ENCODE data around the gene SYDE2. TPM values are rescaled to one million over a fixed set of nuclear protein-coding genes. Genes with fewer than 3 reads are reported as not detected.

The SYDE2 gene
- total and polyA plus RNA-seq, 9 of the 15 experiments (the other 6 are each of a cell fraction or from before 2014, with no cell fraction given), result 0.39 to 8.7 (median 4.5) TPM

- TF ChIP-seq CBX8 (IDR thresholded peaks at IDR 0.05; ENCODE audit: borderline replicate concordance, extremely low read depth, low read depth, low read length, poor library complexity, severe bottlenecking) (no peak), ILK (tag; IDR thresholded peaks at IDR 0.05; ENCODE audit: borderline replicate concordance, low read depth) (no peak), CBX1 (IDR thresholded peaks at IDR 0.05; ENCODE audit: low read depth) (0 out of 2 replicates have a peak, but pooled peaks have one; percentile 4), ZNF133 (CRISPR knock-in tag; IDR thresholded peaks at IDR 0.05) (no peak), FOS (IDR thresholded peaks at IDR 0.05; ENCODE audit: extremely low read depth, insufficient read length) (no peak), NRF1 (conservative IDR thresholded peaks at IDR 0.05 in 1 of 2, IDR thresholded peaks at IDR 0.05 in 1 of 2) (peak; percentile 93), WHSC1 (IDR thresholded peaks at IDR 0.05; ENCODE audit: low read length) (no peak), ZNF695 (CRISPR knock-in tag; IDR thresholded peaks at IDR 0.05) (no peak), E2F5 (CRISPR knock-in tag; IDR thresholded peaks at IDR 0.05) (no peak; the same call in 1 of the 2 replicates), THRB (CRISPR knock-in tag; conservative IDR thresholded peaks at IDR 0.05) (no peak), NFXL1 (CRISPR knock-in tag; IDR thresholded peaks at IDR 0.05) (no peak), RERE (CRISPR knock-in tag; IDR thresholded peaks at IDR 0.05; ENCODE audit: borderline replicate concordance) (no peak)
- TF ChIP-seq, protein P1, sequence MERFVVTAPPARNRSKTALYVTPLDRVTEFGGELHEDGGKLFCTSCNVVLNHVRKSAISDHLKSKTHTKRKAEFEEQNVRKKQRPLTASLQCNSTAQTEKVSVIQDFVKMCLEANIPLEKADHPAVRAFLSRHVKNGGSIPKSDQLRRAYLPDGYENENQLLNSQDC (CRISPR knock-in tag; IDR thresholded peaks at IDR 0.05), result no peak; the same call in 1 of the 2 replicates
- TF ChIP-seq, protein P2, sequence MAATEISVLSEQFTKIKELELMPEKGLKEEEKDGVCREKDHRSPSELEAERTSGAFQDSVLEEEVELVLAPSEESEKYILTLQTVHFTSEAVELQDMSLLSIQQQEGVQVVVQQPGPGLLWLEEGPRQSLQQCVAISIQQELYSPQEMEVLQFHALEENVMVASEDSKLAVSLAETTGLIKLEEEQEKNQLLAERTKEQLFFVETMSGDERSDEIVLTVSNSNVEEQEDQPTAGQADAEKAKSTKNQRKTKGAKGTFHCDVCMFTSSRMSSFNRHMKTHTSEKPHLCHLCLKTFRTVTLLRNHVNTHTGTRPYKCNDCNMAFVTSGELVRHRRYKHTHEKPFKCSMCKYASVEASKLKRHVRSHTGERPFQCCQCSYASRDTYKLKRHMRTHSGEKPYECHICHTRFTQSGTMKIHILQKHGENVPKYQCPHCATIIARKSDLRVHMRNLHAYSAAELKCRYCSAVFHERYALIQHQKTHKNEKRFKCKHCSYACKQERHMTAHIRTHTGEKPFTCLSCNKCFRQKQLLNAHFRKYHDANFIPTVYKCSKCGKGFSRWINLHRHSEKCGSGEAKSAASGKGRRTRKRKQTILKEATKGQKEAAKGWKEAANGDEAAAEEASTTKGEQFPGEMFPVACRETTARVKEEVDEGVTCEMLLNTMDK (IDR thresholded peaks at IDR 0.05; ENCODE audit: borderline replicate concordance, insufficient read depth, low read depth, low read length, poor library complexity, severe bottlenecking), result no peak
- TF ChIP-seq, protein P3, sequence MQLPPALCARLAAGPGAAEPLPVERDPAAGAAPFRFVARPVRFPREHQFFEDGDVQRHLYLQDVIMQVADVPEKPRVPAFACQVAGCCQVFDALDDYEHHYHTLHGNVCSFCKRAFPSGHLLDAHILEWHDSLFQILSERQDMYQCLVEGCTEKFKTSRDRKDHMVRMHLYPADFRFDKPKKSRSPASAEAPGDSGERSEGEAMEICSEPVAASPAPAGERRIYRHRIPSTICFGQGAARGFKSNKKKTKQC (CRISPR knock-in tag; IDR thresholded peaks at IDR 0.05), result peak; percentile 79; the same call in 1 of the 2 replicates
Observed at GRCh38 chr1:85201340-85202091, 700 bp upstream of the SYDE2 start (continued).
